Measurements from ENCODE around the gene PSMB10.

Gene PSMB10

GRCh38 chr16:67892375-67892774, 44.3 kb downstream of the PSMB10 start:
- Histone ChIP-seq H3K79me2 (ENCODE audit: insufficient read depth, low read length) (peaks cover 37% of the 10 kb centered on the region), H2AFZ (ENCODE audit: low read length) (peak overlapping the region; percentile 76), H3K27me3 (ENCODE audit: insufficient read depth, low read length, poor library complexity, severe bottlenecking) (no peaks in the 10 kb centered on the region), H3F3A (ENCODE audit: low read depth) (no peaks in the 10 kb centered on the region), H4K20me1 (ENCODE audit: insufficient read depth, low read length, poor library complexity, severe bottlenecking) (no peaks in the 10 kb centered on the region), H3K4me3 (ENCODE audit: low read length, poor library complexity, severe bottlenecking) (peak overlapping the region; percentile 85), H3K4me2 (ENCODE audit: low read depth, low read length, poor library complexity, severe bottlenecking) (peak overlapping the region; percentile 80), H3K9me2 (replicated peaks; ENCODE audit: low read depth, low read length) (no peaks in the 10 kb centered on the region), H3K4me1 (ENCODE audit: insufficient read depth, low read length, poor library complexity, severe bottlenecking) (peaks cover 23% of the 10 kb centered on the region), H3K9me3 (ENCODE audit: insufficient read depth, low read depth, low read length) (no peaks in the 10 kb centered on the region), H3K9ac (ENCODE audit: low read depth, low read length, poor library complexity, severe bottlenecking) (peak overlapping the region; percentile 71), H3K36me3 (ENCODE audit: insufficient read depth, low read length) (no peaks in the 10 kb centered on the region)
- TF ChIP-seq, protein P1, sequence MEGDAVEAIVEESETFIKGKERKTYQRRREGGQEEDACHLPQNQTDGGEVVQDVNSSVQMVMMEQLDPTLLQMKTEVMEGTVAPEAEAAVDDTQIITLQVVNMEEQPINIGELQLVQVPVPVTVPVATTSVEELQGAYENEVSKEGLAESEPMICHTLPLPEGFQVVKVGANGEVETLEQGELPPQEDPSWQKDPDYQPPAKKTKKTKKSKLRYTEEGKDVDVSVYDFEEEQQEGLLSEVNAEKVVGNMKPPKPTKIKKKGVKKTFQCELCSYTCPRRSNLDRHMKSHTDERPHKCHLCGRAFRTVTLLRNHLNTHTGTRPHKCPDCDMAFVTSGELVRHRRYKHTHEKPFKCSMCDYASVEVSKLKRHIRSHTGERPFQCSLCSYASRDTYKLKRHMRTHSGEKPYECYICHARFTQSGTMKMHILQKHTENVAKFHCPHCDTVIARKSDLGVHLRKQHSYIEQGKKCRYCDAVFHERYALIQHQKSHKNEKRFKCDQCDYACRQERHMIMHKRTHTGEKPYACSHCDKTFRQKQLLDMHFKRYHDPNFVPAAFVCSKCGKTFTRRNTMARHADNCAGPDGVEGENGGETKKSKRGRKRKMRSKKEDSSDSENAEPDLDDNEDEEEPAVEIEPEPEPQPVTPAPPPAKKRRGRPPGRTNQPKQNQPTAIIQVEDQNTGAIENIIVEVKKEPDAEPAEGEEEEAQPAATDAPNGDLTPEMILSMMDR (conservative IDR thresholded peaks at IDR 0.05; ENCODE audit: low read length), result no peak
- TF ChIP-seq EZH2phosphoT487 (IDR thresholded peaks at IDR 0.05; ENCODE audit: borderline replicate concordance), result no peak

GRCh38 chr16:67888331-67888730, 48.3 kb downstream of the PSMB10 start:
- Histone ChIP-seq H3K9me3 (ENCODE audit: insufficient read depth, low read depth, low read length) (no peaks in the 10 kb centered on the region), H3K4me3 (ENCODE audit: low read length, poor library complexity, severe bottlenecking) (no peak overlapping the region), H3K4me2 (ENCODE audit: low read depth, low read length, poor library complexity, severe bottlenecking) (no peak overlapping the region), H3K9ac (ENCODE audit: low read depth, low read length, poor library complexity, severe bottlenecking) (no peak overlapping the region), H3K79me2 (ENCODE audit: insufficient read depth, low read length) (peaks cover 2% of the 10 kb centered on the region), H2AFZ (ENCODE audit: low read length) (no peak overlapping the region), H3K9me2 (replicated peaks; ENCODE audit: low read depth, low read length) (no peaks in the 10 kb centered on the region), H3K36me3 (ENCODE audit: insufficient read depth, low read length) (peaks cover 32% of the 10 kb centered on the region; the same call in 1 of the 2 replicates), H4K20me1 (ENCODE audit: insufficient read depth, low read length, poor library complexity, severe bottlenecking) (no peaks in the 10 kb centered on the region), H3F3A (ENCODE audit: low read depth) (no peaks in the 10 kb centered on the region), H3K4me1 (ENCODE audit: insufficient read depth, low read length, poor library complexity, severe bottlenecking) (peaks cover 6% of the 10 kb centered on the region), H3K27me3 (ENCODE audit: insufficient read depth, low read length, poor library complexity, severe bottlenecking) (no peaks in the 10 kb centered on the region)
- TF ChIP-seq, protein P1 (conservative IDR thresholded peaks at IDR 0.05; ENCODE audit: low read length), result no peak
- no peak for TF ChIP-seq EZH2phosphoT487 (IDR thresholded peaks at IDR 0.05; ENCODE audit: borderline replicate concordance)

DNA sequence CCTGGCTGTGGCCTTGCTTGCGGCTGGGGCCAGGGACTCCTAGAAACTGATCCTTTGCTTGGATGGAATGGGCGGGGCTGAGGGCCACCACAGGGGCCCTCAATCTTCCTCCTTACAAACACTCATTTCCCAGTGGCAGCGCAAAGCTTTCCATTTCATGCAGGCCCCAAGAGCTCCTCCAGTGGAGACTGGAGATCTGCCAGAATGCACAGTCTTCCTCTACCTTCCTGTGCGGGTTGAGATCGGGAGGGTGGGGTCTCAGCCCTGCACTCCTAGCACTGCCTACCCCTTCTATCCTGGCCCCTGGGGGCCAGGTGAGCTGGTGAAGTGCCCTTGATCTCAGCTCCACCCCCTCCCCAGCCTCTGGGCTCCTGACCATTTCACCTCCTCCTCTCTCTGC, 50.3 kb downstream of the PSMB10 start:
- TF ChIP-seq, protein P1 (conservative IDR thresholded peaks at IDR 0.05; ENCODE audit: low read length), result no peak
- no peak for TF ChIP-seq EZH2phosphoT487 (IDR thresholded peaks at IDR 0.05; ENCODE audit: borderline replicate concordance)
- no peak overlapping the region for H2AFZ ChIP-seq (ENCODE audit: low read length)
- no peak overlapping the region for H3K4me2 ChIP-seq (ENCODE audit: low read depth, low read length, poor library complexity, severe bottlenecking)
- H3K9me3 ChIP-seq (ENCODE audit: insufficient read depth, low read depth, low read length), result no peaks in the 10 kb centered on the region
- no peaks in the 10 kb centered on the region for H3F3A ChIP-seq (ENCODE audit: low read depth)
- no peaks in the 10 kb centered on the region for H3K9me2 ChIP-seq (replicated peaks; ENCODE audit: low read depth, low read length)
- H3K9ac ChIP-seq (ENCODE audit: low read depth, low read length, poor library complexity, severe bottlenecking), result no peak overlapping the region
- no peaks in the 10 kb centered on the region for H3K79me2 ChIP-seq (ENCODE audit: insufficient read depth, low read length)
- no peak overlapping the region for H3K4me3 ChIP-seq (ENCODE audit: low read length, poor library complexity, severe bottlenecking)
- no peaks in the 10 kb centered on the region for H3K4me1 ChIP-seq (ENCODE audit: insufficient read depth, low read length, poor library complexity, severe bottlenecking)
- H4K20me1 ChIP-seq (ENCODE audit: insufficient read depth, low read length, poor library complexity, severe bottlenecking), result no peaks in the 10 kb centered on the region
- H3K36me3 ChIP-seq (ENCODE audit: insufficient read depth, low read length), result peaks cover 51% of the 10 kb centered on the region; the same call in 1 of the 2 replicates
- no peaks in the 10 kb centered on the region for H3K27me3 ChIP-seq (ENCODE audit: insufficient read depth, low read length, poor library complexity, severe bottlenecking)

Measured in Loucy (cell line).